HEK293 (cell line): Measurements from ENCODE around the gene ARL6IP5.

Source experiments
- CTCF ChIA-PET: fragments of 350-600 bp; formaldehyde crosslinking; extraction: SDS; loops from one replicate; lab custom pipeline; 2021; ENCODE audit warnings: antibody characterized with exemption; lab: Yijun Ruan, JAX
- POLR2A ChIA-PET: fragments of 300-600 bp; formaldehyde crosslinking; extraction: SDS; loops from one replicate; lab custom pipeline; 2020; ENCODE audit warnings: antibody characterized with exemption, inconsistent platforms; lab: Yijun Ruan, JAX
- H3K27ac ChIP-seq: fragments of 200-500 bp; sonication (Bioruptor generic); 2 replicates; pipeline ENCODE4 v1.5.1; 2014; ENCODE audit warnings: low read depth, low read length, control low read depth, inconsistent platforms; ENCODE audit errors: extremely low read depth
- H3K36me3 ChIP-seq, 2 experiments: fragments of 200-500 bp in 1 of 2; sonication (Bioruptor generic) in 1 of 2; 1 replicate in 1 of 2; 2 replicates in 1 of 2; pipeline ENCODE4 v1.5.1; 2014 to 2017; ENCODE audit warnings: inconsistent platforms in 2 of 2, low read length in 2 of 2; ENCODE audit not compliant: control insufficient read depth in 2 of 2, insufficient read depth in 1 of 2
- H3K4me1 ChIP-seq: fragments of 200-500 bp; sonication (Bioruptor generic); 2 replicates; pipeline ENCODE4 v1.5.1; 2014; ENCODE audit warnings: mild to moderate bottlenecking, low read length, inconsistent platforms; ENCODE audit not compliant: control insufficient read depth, insufficient read depth
- H3K4me3 ChIP-seq: 2 replicates; pipeline ENCODE4 v1.5.1; 2011; ENCODE audit warnings: low read depth, mild to moderate bottlenecking, control low read depth, low read length, moderate library complexity
- H3K9me3 ChIP-seq: fragments of 200-500 bp; sonication (Bioruptor generic); 2 replicates; pipeline ENCODE4 v1.5.1; 2014; ENCODE audit warnings: low read depth, low read length, inconsistent platforms; ENCODE audit not compliant: control insufficient read depth, insufficient read depth
- EGR2 ChIP-seq: fragments of 450-650 bp; formaldehyde crosslinking; IDR thresholded peaks from 2 replicates; pipeline ENCODE4 v1.5.1; 2016; ENCODE audit warnings: low read depth, missing biosample characterization, missing genetic modification characterization
- FEZF1 ChIP-seq: fragments of 450-650 bp; formaldehyde crosslinking; IDR thresholded peaks from 2 replicates; pipeline ENCODE4 v1.5.1; 2016; ENCODE audit warnings: missing biosample characterization, missing genetic modification characterization
- GLIS2 ChIP-seq: fragments of 450-650 bp; formaldehyde crosslinking; IDR thresholded peaks from 2 replicates; pipeline ENCODE4 v1.5.1; 2016; ENCODE audit warnings: missing biosample characterization, missing genetic modification characterization
- YY1 ChIP-seq: fragments of 450-650 bp; formaldehyde crosslinking; IDR thresholded peaks from 2 replicates; pipeline ENCODE4 v1.5.1; 2018; ENCODE audit warnings: missing biosample characterization, missing genetic modification characterization
- ZBTB1 ChIP-seq: fragments of 450-650 bp; formaldehyde crosslinking; IDR thresholded peaks from 2 replicates; pipeline ENCODE4 v1.5.1; 2016; ENCODE audit warnings: missing biosample characterization, missing genetic modification characterization
- ZBTB17 ChIP-seq: fragments of 450-650 bp; formaldehyde crosslinking; IDR thresholded peaks from 2 replicates; pipeline ENCODE4 v1.5.1; 2016; ENCODE audit warnings: missing biosample characterization, missing genetic modification characterization
- ZBTB20 ChIP-seq: fragments of 450-650 bp; formaldehyde crosslinking; IDR thresholded peaks from 2 replicates; pipeline ENCODE4 v1.5.1; 2016; ENCODE audit warnings: missing biosample characterization, missing genetic modification characterization
- ZBTB8A ChIP-seq: fragments of 450-650 bp; formaldehyde crosslinking; IDR thresholded peaks from 2 replicates; pipeline ENCODE4 v1.5.1; 2016; ENCODE audit warnings: missing biosample characterization, missing genetic modification characterization
- ZFP3 ChIP-seq: fragments of 450-650 bp; formaldehyde crosslinking; IDR thresholded peaks from 2 replicates; pipeline ENCODE4 v1.5.1; 2016; ENCODE audit warnings: low read depth, missing biosample characterization, missing genetic modification characterization
- ZFP41 ChIP-seq: fragments of 450-650 bp; formaldehyde crosslinking; IDR thresholded peaks from 2 replicates; pipeline ENCODE4 v1.5.1; 2016; ENCODE audit warnings: missing biosample characterization, missing genetic modification characterization, borderline replicate concordance
- ZFP69B ChIP-seq: fragments of 450-650 bp; formaldehyde crosslinking; IDR thresholded peaks from 2 replicates; pipeline ENCODE4 v1.5.1; 2016; ENCODE audit warnings: missing biosample characterization, missing genetic modification characterization
- ZNF121 ChIP-seq: fragments of 450-650 bp; formaldehyde crosslinking; IDR thresholded peaks from 2 replicates; pipeline ENCODE4 v1.5.1; 2016; ENCODE audit warnings: missing biosample characterization, missing genetic modification characterization
- ZNF16 ChIP-seq: fragments of 450-650 bp; formaldehyde crosslinking; IDR thresholded peaks from 2 replicates; pipeline ENCODE4 v1.5.1; 2016; ENCODE audit warnings: low read depth, missing biosample characterization, missing genetic modification characterization
- ZNF274 ChIP-seq, 2 experiments: fragments of 200-500 bp in 1 of 2; fragments of 450-650 bp in 1 of 2; sonication (Bioruptor generic) in 1 of 2; formaldehyde crosslinking in 1 of 2; IDR thresholded peaks; 2 replicates each; pipeline versions ENCODE4 v1.5.1 to v1.6.1; 2014 to 2016; ENCODE audit warnings: borderline replicate concordance in 1 of 2, inconsistent platforms in 1 of 2, low read length in 1 of 2, missing biosample characterization in 1 of 2, missing genetic modification characterization in 1 of 2
- ZNF335 ChIP-seq: fragments of 450-650 bp; formaldehyde crosslinking; conservative IDR thresholded peaks from 2 replicates; pipeline ENCODE4 v1.5.1; 2016; ENCODE audit warnings: missing biosample characterization, missing genetic modification characterization
- ZNF510 ChIP-seq: fragments of 450-650 bp; formaldehyde crosslinking; IDR thresholded peaks from 2 replicates; pipeline ENCODE4 v1.5.1; 2018; ENCODE audit warnings: mild to moderate bottlenecking, missing genetic modification characterization, missing biosample characterization; ENCODE audit not compliant: insufficient replicate concordance
- ZNF549 ChIP-seq: fragments of 450-650 bp; IDR thresholded peaks from 2 replicates; pipeline ENCODE4 v1.5.1; 2018; ENCODE audit warnings: missing biosample characterization, missing genetic modification characterization, mild to moderate bottlenecking, inconsistent platforms, moderate library complexity
- TF ChIP-seq, protein P1 (sequence below): fragments of 450-650 bp; formaldehyde crosslinking; IDR thresholded peaks from 2 replicates; pipeline ENCODE4 v1.5.1; 2017; ENCODE audit warnings: missing biosample characterization, missing genetic modification characterization
- TF ChIP-seq, protein P2 (sequence below): IDR thresholded peaks from 2 replicates; pipeline ENCODE4 v1.6.1; 2011; ENCODE audit warnings: mild to moderate bottlenecking, low read depth, low read length, borderline replicate concordance
- TF ChIP-seq, protein P3 (sequence below): fragments of 450-650 bp; formaldehyde crosslinking; IDR thresholded peaks from 2 replicates; pipeline ENCODE4 v1.5.1; 2016; ENCODE audit warnings: missing biosample characterization, missing genetic modification characterization
- TF ChIP-seq, protein P4 (sequence below): fragments of 450-650 bp; formaldehyde crosslinking; IDR thresholded peaks from 2 replicates; pipeline ENCODE4 v1.5.1; 2016; ENCODE audit warnings: missing biosample characterization, missing genetic modification characterization
- TF ChIP-seq, protein P5 (sequence below): fragments of 450-650 bp; formaldehyde crosslinking; IDR thresholded peaks from 2 replicates; pipeline ENCODE4 v1.5.1; 2016; ENCODE audit warnings: missing biosample characterization, missing genetic modification characterization

ARL6IP5 gene

DNA sequence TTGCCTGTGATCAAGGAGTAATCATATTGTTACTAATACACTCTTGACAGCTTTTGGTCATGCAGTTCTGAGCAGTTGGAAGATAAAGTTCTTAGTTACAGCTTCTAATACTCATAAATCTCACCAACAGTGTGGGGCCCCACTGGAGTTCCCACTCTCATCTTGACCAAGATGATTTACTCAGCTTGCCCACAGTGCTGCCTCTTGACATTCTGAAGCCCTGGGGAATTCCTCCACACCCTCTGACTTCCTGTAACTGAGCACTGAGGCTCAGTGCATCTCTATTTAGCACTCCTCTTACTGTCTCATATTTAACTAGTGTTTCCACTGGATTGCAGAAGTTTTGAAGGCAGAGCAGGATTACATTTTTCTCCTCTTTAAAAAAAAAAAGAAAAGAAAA is 1.9 kb upstream of the ARL6IP5 start (continued):
- TF ChIP-seq FEZF1, result peak; percentile 82
- TF ChIP-seq, protein P1, sequence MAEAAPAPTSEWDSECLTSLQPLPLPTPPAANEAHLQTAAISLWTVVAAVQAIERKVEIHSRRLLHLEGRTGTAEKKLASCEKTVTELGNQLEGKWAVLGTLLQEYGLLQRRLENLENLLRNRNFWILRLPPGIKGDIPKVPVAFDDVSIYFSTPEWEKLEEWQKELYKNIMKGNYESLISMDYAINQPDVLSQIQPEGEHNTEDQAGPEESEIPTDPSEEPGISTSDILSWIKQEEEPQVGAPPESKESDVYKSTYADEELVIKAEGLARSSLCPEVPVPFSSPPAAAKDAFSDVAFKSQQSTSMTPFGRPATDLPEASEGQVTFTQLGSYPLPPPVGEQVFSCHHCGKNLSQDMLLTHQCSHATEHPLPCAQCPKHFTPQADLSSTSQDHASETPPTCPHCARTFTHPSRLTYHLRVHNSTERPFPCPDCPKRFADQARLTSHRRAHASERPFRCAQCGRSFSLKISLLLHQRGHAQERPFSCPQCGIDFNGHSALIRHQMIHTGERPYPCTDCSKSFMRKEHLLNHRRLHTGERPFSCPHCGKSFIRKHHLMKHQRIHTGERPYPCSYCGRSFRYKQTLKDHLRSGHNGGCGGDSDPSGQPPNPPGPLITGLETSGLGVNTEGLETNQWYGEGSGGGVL (tag by site-specific recombination), result no peak
- no peak for TF ChIP-seq ZNF16
- TF ChIP-seq, protein P2, sequence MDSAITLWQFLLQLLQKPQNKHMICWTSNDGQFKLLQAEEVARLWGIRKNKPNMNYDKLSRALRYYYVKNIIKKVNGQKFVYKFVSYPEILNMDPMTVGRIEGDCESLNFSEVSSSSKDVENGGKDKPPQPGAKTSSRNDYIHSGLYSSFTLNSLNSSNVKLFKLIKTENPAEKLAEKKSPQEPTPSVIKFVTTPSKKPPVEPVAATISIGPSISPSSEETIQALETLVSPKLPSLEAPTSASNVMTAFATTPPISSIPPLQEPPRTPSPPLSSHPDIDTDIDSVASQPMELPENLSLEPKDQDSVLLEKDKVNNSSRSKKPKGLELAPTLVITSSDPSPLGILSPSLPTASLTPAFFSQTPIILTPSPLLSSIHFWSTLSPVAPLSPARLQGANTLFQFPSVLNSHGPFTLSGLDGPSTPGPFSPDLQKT, result no peak
- TF ChIP-seq, all 188 proteins: peak for 25

DNA sequence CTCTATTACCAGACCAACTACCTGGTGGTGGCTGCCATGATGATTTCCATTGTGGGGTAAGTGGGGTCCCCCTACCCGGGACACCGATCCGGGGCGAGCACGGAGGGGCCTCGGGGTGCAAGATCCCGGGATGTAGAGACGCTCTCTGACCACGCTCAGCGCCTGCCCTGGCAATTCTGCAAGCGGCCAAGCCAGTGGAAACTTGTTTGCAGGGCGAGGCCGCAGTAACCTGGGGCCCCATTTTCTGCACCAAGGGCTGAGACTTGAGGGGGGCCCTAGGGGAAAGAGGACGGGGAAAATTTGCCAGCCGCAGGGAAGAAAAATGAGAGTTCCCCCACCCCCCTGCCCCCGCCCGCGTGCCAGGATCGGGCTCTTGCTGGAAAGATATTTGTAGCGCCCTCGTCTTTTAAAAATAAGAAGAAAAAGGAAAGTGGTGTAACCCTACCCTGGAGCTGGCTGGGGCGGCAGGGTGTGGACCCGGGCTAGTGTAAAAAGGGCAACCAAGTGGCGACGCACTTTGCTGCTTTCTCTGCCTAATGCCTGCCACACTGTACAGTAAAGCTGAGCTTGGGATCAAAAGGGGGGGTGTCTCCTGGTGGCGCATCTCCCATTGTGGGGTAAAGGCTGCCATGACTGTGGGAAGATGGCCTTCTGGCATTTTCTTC is 563 bp downstream of the ARL6IP5 start:
- CTCF ChIA-PET, result no interaction called here
- Histone ChIP-seq H3K4me1 (peaks cover 7% of the 10 kb centered on the region), H3K4me3 (peak overlapping the region; percentile 91), H3K9me3 (no peaks in the 10 kb centered on the region), H3K27ac (peak overlapping the region; percentile 79), H3K36me3 (peaks cover 0 to 7% of the 10 kb centered on the region in 2 experiments; a peak in 1 of 3 replicates)
- POLR2A ChIA-PET, result interaction anchor here (0.5 to 1.6 kb wide), 4 partner anchors 9 to 72 kb away, joined by 3 to 5 read pairs (median 3); partner anchors contain the start of gene EOGT
- peak; percentile 9 for TF ChIP-seq ZNF335 (tag by site-specific recombination)
- TF ChIP-seq ZFP3 (tag by site-specific recombination), result no peak
- no peak for TF ChIP-seq ZNF510 (tag by site-specific recombination)
- no peak for TF ChIP-seq ZBTB1 (tag by site-specific recombination)
- TF ChIP-seq, protein P3, sequence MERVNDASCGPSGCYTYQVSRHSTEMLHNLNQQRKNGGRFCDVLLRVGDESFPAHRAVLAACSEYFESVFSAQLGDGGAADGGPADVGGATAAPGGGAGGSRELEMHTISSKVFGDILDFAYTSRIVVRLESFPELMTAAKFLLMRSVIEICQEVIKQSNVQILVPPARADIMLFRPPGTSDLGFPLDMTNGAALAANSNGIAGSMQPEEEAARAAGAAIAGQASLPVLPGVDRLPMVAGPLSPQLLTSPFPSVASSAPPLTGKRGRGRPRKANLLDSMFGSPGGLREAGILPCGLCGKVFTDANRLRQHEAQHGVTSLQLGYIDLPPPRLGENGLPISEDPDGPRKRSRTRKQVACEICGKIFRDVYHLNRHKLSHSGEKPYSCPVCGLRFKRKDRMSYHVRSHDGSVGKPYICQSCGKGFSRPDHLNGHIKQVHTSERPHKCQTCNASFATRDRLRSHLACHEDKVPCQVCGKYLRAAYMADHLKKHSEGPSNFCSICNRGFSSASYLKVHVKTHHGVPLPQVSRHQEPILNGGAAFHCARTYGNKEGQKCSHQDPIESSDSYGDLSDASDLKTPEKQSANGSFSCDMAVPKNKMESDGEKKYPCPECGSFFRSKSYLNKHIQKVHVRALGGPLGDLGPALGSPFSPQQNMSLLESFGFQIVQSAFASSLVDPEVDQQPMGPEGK (tag by site-specific recombination), result 0 out of 2 replicates have a peak, but pooled peaks have one; percentile 7
- TF ChIP-seq EGR2 (tag by site-specific recombination), result no peak
- TF ChIP-seq ZBTB20, result peak; percentile 94
- TF ChIP-seq, protein P4, sequence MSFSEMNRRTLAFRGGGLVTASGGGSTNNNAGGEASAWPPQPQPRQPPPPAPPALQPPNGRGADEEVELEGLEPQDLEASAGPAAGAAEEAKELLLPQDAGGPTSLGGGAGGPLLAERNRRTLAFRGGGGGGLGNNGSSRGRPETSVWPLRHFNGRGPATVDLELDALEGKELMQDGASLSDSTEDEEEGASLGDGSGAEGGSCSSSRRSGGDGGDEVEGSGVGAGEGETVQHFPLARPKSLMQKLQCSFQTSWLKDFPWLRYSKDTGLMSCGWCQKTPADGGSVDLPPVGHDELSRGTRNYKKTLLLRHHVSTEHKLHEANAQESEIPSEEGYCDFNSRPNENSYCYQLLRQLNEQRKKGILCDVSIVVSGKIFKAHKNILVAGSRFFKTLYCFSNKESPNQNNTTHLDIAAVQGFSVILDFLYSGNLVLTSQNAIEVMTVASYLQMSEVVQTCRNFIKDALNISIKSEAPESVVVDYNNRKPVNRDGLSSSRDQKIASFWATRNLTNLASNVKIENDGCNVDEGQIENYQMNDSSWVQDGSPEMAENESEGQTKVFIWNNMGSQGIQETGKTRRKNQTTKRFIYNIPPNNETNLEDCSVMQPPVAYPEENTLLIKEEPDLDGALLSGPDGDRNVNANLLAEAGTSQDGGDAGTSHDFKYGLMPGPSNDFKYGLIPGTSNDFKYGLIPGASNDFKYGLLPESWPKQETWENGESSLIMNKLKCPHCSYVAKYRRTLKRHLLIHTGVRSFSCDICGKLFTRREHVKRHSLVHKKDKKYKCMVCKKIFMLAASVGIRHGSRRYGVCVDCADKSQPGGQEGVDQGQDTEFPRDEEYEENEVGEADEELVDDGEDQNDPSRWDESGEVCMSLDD (tag by site-specific recombination), result peak; percentile 67
- TF ChIP-seq, protein P1 (tag by site-specific recombination), result no peak
- 0 out of 2 replicates have a peak, but pooled peaks have one; percentile 26 for TF ChIP-seq GLIS2 (tag by site-specific recombination)
- no peak for TF ChIP-seq ZNF549 (tag by site-specific recombination)
- peak; percentile 93 for TF ChIP-seq ZFP69B
- TF ChIP-seq ZBTB8A (tag by site-specific recombination), result 0 out of 2 replicates have a peak, but pooled peaks have one; percentile 39
- TF ChIP-seq ZFP41 (tag by site-specific recombination), result no peak
- no peak for TF ChIP-seq ZNF274 (IDR thresholded peaks at IDR 0.05; ENCODE audit: low read length)
- TF ChIP-seq ZNF274 (tag by site-specific recombination; IDR thresholded peaks at IDR 0.05; ENCODE audit: borderline replicate concordance), result no peak
- no peak for TF ChIP-seq ZNF121 (tag by site-specific recombination)
- no peak for TF ChIP-seq ZBTB17 (tag by site-specific recombination)
- TF ChIP-seq YY1 (tag by site-specific recombination), result peak; percentile 44
- TF ChIP-seq, protein P5, sequence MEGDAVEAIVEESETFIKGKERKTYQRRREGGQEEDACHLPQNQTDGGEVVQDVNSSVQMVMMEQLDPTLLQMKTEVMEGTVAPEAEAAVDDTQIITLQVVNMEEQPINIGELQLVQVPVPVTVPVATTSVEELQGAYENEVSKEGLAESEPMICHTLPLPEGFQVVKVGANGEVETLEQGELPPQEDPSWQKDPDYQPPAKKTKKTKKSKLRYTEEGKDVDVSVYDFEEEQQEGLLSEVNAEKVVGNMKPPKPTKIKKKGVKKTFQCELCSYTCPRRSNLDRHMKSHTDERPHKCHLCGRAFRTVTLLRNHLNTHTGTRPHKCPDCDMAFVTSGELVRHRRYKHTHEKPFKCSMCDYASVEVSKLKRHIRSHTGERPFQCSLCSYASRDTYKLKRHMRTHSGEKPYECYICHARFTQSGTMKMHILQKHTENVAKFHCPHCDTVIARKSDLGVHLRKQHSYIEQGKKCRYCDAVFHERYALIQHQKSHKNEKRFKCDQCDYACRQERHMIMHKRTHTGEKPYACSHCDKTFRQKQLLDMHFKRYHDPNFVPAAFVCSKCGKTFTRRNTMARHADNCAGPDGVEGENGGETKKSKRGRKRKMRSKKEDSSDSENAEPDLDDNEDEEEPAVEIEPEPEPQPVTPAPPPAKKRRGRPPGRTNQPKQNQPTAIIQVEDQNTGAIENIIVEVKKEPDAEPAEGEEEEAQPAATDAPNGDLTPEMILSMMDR, result peak; percentile 27; the same call in 1 of the 2 replicates
